ENCODE data around the gene TSPAN6.

GRCh38 chrX:100659431-100660137, 23.0 kb upstream of the TSPAN6 start:
- TF ChIP-seq, protein P1, sequence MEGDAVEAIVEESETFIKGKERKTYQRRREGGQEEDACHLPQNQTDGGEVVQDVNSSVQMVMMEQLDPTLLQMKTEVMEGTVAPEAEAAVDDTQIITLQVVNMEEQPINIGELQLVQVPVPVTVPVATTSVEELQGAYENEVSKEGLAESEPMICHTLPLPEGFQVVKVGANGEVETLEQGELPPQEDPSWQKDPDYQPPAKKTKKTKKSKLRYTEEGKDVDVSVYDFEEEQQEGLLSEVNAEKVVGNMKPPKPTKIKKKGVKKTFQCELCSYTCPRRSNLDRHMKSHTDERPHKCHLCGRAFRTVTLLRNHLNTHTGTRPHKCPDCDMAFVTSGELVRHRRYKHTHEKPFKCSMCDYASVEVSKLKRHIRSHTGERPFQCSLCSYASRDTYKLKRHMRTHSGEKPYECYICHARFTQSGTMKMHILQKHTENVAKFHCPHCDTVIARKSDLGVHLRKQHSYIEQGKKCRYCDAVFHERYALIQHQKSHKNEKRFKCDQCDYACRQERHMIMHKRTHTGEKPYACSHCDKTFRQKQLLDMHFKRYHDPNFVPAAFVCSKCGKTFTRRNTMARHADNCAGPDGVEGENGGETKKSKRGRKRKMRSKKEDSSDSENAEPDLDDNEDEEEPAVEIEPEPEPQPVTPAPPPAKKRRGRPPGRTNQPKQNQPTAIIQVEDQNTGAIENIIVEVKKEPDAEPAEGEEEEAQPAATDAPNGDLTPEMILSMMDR (IDR thresholded peaks at IDR 0.05): no peak
- no peak for TF ChIP-seq POLR2AphosphoS5 (IDR thresholded peaks at IDR 0.05)
